ENCODE measurements around the gene TNFRSF14. TPM values are rescaled to one million over a fixed set of nuclear protein-coding genes. Genes with fewer than 3 reads are reported as not detected.
"Not testable (repeated sequence)": the region's sequence is repeated elsewhere in the genome, so short reads cannot be mapped to it uniquely, and the experiment has no call there.

TNFRSF14 gene
- total RNA-seq, 2 experiments from 2014 or later, result 191 to 194 TPM

DNA sequence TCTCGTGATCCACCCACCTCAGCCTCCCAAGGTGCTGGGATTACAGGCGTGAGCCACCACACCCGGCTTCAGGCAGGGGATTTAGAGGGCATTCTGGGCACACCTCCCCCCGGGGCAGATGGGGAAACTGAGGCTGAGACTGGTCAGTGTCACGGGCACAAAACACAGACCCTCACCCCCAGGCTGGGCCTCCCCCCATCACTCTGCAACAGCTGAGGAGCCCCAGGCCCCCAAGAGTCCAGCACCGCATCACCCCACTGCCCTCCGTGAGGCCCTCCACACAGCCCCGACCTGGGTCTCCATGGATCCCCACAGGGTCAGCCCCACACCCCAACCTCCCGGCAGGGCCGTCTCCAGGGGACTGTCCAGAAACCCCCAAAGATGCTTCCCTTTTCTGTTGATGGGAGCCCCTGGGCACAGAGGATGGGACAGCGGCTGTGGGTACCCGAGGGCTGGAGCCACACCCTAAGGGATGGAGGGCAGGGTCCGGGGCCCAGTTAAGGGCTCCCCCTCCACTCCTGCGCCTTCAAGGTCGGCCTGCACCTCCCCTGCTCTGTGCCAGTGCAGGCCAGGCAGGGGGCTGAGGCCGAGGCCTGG is 11.0 kb downstream of the TNFRSF14 start:
- Mint-ChIP-seq H3K9me3 (no peaks in the 10 kb centered on the region), H3K4me3 (no peak overlapping the region), H3K27me3 (no peaks in the 10 kb centered on the region), H3K27ac (no peak overlapping the region), H3K36me3 (ENCODE audit: low read depth) (peaks cover 4% of the 10 kb centered on the region), H3K4me1 (ENCODE audit: low read depth) (no peaks in the 10 kb centered on the region)
- Histone ChIP-seq H3K36me3 (ENCODE audit: insufficient read depth, low read length) (peaks cover 14% of the 10 kb centered on the region), H3K9me3 (ENCODE audit: control insufficient read depth in 1 of 2, insufficient read depth in 1 of 2, low read length in 2 of 2) (no peaks in the 10 kb centered on the region), H3K27ac (ENCODE audit: low read depth in 1 of 2, low read length in 2 of 2) (no peak overlapping the region), H3K27me3 (ENCODE audit: control insufficient read depth in 1 of 2, insufficient read depth in 2 of 2, low read length in 2 of 2) (no peaks in the 10 kb centered on the region), H3K4me1 (ENCODE audit: insufficient read depth, low read length) (peaks cover under 1% of the 10 kb centered on the region), H3K4me3 (ENCODE audit: low read length) (no peak overlapping the region)
- TF ChIP-seq, protein P1, sequence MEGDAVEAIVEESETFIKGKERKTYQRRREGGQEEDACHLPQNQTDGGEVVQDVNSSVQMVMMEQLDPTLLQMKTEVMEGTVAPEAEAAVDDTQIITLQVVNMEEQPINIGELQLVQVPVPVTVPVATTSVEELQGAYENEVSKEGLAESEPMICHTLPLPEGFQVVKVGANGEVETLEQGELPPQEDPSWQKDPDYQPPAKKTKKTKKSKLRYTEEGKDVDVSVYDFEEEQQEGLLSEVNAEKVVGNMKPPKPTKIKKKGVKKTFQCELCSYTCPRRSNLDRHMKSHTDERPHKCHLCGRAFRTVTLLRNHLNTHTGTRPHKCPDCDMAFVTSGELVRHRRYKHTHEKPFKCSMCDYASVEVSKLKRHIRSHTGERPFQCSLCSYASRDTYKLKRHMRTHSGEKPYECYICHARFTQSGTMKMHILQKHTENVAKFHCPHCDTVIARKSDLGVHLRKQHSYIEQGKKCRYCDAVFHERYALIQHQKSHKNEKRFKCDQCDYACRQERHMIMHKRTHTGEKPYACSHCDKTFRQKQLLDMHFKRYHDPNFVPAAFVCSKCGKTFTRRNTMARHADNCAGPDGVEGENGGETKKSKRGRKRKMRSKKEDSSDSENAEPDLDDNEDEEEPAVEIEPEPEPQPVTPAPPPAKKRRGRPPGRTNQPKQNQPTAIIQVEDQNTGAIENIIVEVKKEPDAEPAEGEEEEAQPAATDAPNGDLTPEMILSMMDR (IDR thresholded peaks at IDR 0.05), result no peak
- intact Hi-C loops (cut with DNase I, micrococcal nuclease), result no loop called here
- CTCF ChIA-PET, result no interaction called here
- DNase-seq (no peak), ATAC-seq (ENCODE audit: poor library complexity) (no peak)
- POLR2A ChIA-PET, result no interaction called here

DNA sequence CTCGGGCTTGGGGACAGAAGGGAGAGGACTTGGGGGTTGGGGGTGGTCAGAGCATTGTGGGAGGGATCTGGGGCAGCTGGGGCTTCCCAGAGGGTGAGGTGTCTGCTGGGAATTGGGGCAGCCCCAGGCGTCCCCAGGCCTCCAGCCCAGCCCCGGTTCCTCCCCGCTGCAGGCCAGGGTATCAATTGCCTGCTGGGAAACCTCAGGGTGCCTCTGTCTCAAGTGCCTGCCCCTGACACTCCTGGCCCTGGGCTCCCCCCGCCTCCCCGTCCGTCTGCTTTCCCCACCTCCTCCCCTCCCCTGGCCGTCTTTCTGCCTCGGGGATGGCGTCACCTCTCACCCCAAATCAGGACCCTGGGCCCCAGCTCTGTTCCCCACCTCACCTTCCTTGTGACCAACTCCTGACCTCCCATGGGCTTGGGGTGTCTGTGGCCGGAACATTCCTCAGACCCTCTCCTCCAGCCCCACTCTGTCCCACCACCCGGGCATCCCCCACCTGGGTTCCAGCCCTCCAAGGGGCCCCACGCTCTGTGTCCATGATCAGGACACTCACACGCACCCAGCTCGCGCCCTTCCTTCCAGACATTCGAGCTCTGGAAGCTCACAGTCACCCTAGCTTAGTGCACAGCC is 12.1 kb downstream of the TNFRSF14 start:
- DNase-seq; H3K4me3 Mint-ChIP-seq; H3K27me3 ChIP-seq (ENCODE audit: control insufficient read depth in 1 of 2, insufficient read depth in 2 of 2, low read length in 2 of 2); POLR2A ChIA-PET; H3K4me3 ChIP-seq (ENCODE audit: low read length); H3K27ac Mint-ChIP-seq; H3K27ac ChIP-seq (ENCODE audit: low read depth in 1 of 2, low read length in 2 of 2); H3K4me1 ChIP-seq (ENCODE audit: insufficient read depth, low read length); H3K36me3 ChIP-seq (ENCODE audit: insufficient read depth, low read length); H3K4me1 Mint-ChIP-seq (ENCODE audit: low read depth); H3K9me3 Mint-ChIP-seq; H3K27me3 Mint-ChIP-seq; ATAC-seq (ENCODE audit: poor library complexity); H3K9me3 ChIP-seq (ENCODE audit: control insufficient read depth in 1 of 2, insufficient read depth in 1 of 2, low read length in 2 of 2); intact Hi-C loops (cut with DNase I, micrococcal nuclease); H3K36me3 Mint-ChIP-seq (ENCODE audit: low read depth); CTCF ChIA-PET: not testable (repeated sequence)

DNA sequence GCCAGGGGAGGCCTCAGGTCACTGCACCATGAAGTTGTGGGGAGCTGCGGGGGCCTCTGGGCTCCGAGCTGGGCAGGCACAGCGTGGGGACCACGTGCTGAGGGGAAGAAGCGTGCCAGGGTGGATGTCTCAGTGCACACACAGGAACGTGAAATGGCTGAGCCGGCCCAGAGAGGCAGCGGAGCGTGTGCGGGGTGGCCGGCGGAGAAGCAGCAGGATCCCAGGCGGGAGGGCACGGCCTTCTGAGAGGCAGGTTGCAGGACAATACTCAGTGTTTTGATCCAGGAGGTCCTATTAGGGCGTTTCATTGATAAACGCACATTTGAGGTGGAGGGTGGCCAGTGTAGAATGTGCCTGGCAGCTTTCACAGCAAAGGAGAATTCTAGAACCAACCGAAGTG is 12.9 kb downstream of the TNFRSF14 start:
- H3K27ac Mint-ChIP-seq, result no peak overlapping the region
- Histone ChIP-seq H3K27me3 (ENCODE audit: control insufficient read depth in 1 of 2, insufficient read depth in 2 of 2, low read length in 2 of 2) (no peaks in the 10 kb centered on the region), H3K36me3 (ENCODE audit: insufficient read depth, low read length) (no peaks in the 10 kb centered on the region), H3K4me3 (ENCODE audit: low read length) (no peak overlapping the region), H3K27ac (ENCODE audit: low read depth in 1 of 2, low read length in 2 of 2) (no peak overlapping the region), H3K4me1 (ENCODE audit: insufficient read depth, low read length) (no peaks in the 10 kb centered on the region), H3K9me3 (ENCODE audit: control insufficient read depth in 1 of 2, insufficient read depth in 1 of 2, low read length in 2 of 2) (peaks cover 0 to 6% of the 10 kb centered on the region in 2 experiments)
- TF ChIP-seq, protein P1 (IDR thresholded peaks at IDR 0.05), result no peak
- ATAC-seq (ENCODE audit: poor library complexity) (no peak), DNase-seq (no peak)
- no peaks in the 10 kb centered on the region for H3K36me3 Mint-ChIP-seq (ENCODE audit: low read depth)
- intact Hi-C loops (cut with DNase I, micrococcal nuclease), result no loop called here
- POLR2A ChIA-PET, result interaction anchor here (1.0 to 1.3 kb wide), 2 partner anchors 13 to 17 kb away, joined by 3 to 6 read pairs; partner anchors contain the start of genes PRXL2B and TNFRSF14
- H3K9me3 Mint-ChIP-seq, result no peaks in the 10 kb centered on the region
- H3K4me3 Mint-ChIP-seq, result no peak overlapping the region
- no peaks in the 10 kb centered on the region for H3K27me3 Mint-ChIP-seq
- CTCF ChIA-PET, result no interaction called here
- peaks cover 7% of the 10 kb centered on the region for H3K4me1 Mint-ChIP-seq (ENCODE audit: low read depth)

DNA sequence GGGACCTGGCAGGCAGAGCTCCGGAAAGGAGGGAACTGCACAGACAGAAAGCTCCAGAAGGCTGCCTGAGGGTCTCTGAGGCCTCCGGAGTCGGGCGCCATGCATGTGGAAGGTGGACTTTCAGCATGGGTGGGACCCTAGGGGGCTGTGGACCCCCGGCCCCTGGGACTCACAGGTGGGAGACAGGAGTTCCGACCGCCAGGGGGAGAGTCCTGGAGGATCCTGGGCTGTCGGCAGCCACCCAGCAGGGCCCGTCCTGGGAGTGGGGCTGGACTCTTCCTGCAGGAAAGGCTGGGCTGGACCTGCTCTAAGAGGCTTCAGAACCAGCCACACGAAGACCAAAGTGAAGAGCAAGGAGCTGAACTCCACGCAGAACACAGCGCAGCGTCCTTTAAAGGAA is 13.5 kb downstream of the TNFRSF14 start:
- H3K4me3 Mint-ChIP-seq; CTCF ChIA-PET; H3K36me3 ChIP-seq (ENCODE audit: insufficient read depth, low read length): not testable (repeated sequence)

More for the DNA sequence above, 13.5 kb downstream of the TNFRSF14 start:
- POLR2A ChIA-PET, result interaction anchor here (1.0 to 1.3 kb wide), 2 partner anchors 14 to 16 kb away, joined by 3 to 6 read pairs; partner anchors contain the start of genes PRXL2B and TNFRSF14
- H3K4me1 ChIP-seq (ENCODE audit: insufficient read depth, low read length); H3K9me3 Mint-ChIP-seq; H3K27me3 ChIP-seq (ENCODE audit: control insufficient read depth in 1 of 2, insufficient read depth in 2 of 2, low read length in 2 of 2); ATAC-seq (ENCODE audit: poor library complexity); H3K36me3 Mint-ChIP-seq (ENCODE audit: low read depth); H3K27me3 Mint-ChIP-seq; DNase-seq; H3K4me1 Mint-ChIP-seq (ENCODE audit: low read depth); H3K4me3 ChIP-seq (ENCODE audit: low read length); H3K27ac ChIP-seq (ENCODE audit: low read depth in 1 of 2, low read length in 2 of 2); H3K27ac Mint-ChIP-seq; intact Hi-C loops (cut with DNase I, micrococcal nuclease); H3K9me3 ChIP-seq (ENCODE audit: control insufficient read depth in 1 of 2, insufficient read depth in 1 of 2, low read length in 2 of 2): not testable (repeated sequence)

Data from CD4-positive, alpha-beta T cell (primary cell).